HG03575 (cell line): ENCODE measurements around the gene GJB3.
"Not testable (repeated sequence)": the region's sequence is repeated elsewhere in the genome, so short reads cannot be mapped to it uniquely, and the experiment has no call there.

Source experiments
- ATAC-seq: cut with Tn5 transposase; IDR thresholded peaks from one replicate; pipeline ENCODE4 v1.9.1; 2021; ENCODE audit not compliant: unreplicated experiment, insufficient number of reproducible peaks, low FRiP score; ENCODE audit errors: extremely low read depth

Gene GJB3

DNA sequence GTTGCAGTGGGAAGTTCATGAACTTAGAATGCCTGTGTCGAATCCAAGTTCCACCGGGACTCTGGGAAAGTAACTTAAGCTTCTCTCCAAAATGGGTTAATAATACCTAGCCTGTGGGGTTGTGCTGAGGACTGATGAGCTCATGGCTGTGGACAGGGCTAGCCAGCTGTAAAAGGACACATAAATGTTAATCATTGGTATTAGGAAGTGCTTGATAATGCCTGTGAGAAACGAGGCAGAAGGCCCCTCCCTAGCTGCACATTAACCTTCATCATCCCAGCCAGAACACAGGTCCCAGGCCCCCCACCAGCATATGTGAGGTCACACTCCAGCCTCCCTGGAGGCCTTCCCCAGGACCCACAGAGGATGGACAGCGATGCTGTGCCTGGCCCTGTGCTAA, 22.3 kb upstream of the GJB3 start:
- ATAC-seq, result no peak

DNA sequence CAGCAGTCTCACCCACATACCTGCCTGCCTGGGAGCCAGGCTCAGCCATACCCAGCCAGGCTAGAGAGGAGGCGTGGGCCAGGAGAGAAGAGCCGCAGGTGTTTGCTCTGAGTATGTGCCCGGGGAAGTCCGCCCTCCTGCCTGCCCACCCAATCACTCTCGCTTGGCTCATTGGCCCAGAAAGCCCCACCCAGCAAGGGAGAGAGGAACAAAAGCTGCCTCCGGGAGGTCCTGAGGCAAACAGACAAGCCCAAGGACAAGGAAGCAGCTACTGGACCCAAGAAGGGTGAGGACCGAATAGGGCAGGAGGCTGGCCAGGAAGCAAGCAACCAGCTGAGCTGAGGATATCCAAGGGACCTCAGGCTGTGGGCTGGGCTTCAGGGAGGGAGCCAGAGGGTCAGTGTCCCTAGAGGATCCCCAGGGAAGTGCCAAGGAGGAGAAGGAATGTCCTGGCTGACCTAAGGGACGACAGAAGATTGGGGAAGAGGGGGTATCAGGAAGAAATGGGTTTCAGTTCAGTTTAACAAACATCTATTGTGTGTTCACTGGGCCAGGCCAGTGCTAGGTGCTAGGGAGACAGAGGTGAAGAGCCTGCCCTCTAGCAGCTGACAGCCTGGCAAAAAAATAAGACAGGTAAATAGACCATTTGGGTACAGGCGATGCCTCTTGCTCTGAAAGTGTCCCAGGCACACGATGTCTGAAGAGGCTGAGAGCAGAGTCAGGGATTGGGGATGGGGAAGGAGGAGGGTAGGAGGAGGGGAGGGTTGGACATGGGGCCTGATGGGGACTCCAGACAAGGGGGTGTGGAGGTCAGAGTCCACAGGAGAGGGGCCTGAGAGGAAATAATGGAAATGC, 21.3 kb upstream of the GJB3 start, which contains the start of gene GJB4:
TSS of gene GJB4 (plus strand) at position 238 of the 855 bp plus-strand sequence. CDS start 1,515 bp downstream, outside the sequence.
- no peak for ATAC-seq

DNA sequence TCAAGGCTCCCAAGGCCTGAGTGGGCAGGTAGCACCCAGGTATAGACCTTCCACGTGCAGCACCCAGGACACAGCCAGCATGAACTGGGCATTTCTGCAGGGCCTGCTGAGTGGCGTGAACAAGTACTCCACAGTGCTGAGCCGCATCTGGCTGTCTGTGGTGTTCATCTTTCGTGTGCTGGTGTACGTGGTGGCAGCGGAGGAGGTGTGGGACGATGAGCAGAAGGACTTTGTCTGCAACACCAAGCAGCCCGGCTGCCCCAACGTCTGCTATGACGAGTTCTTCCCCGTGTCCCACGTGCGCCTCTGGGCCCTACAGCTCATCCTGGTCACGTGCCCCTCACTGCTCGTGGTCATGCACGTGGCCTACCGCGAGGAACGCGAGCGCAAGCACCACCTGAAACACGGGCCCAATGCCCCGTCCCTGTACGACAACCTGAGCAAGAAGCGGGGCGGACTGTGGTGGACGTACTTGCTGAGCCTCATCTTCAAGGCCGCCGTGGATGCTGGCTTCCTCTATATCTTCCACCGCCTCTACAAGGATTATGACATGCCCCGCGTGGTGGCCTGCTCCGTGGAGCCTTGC, 19.7 kb upstream of the GJB3 start:
- no peak for ATAC-seq

DNA sequence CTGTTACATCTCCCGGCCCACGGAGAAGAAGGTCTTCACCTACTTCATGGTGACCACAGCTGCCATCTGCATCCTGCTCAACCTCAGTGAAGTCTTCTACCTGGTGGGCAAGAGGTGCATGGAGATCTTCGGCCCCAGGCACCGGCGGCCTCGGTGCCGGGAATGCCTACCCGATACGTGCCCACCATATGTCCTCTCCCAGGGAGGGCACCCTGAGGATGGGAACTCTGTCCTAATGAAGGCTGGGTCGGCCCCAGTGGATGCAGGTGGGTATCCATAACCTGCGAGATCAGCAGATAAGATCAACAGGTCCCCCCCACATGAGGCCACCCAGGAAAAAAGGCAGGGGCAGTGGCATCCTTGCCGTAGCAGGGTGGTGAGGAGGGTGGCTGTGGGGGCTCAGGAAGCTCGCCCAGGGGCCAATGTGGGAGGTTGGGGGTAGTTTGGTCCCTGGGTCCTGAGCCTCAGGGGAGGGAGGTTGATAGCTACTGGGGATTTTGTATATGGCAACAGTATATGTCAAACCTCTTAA, 19.2 kb upstream of the GJB3 start:
- no peak for ATAC-seq

DNA sequence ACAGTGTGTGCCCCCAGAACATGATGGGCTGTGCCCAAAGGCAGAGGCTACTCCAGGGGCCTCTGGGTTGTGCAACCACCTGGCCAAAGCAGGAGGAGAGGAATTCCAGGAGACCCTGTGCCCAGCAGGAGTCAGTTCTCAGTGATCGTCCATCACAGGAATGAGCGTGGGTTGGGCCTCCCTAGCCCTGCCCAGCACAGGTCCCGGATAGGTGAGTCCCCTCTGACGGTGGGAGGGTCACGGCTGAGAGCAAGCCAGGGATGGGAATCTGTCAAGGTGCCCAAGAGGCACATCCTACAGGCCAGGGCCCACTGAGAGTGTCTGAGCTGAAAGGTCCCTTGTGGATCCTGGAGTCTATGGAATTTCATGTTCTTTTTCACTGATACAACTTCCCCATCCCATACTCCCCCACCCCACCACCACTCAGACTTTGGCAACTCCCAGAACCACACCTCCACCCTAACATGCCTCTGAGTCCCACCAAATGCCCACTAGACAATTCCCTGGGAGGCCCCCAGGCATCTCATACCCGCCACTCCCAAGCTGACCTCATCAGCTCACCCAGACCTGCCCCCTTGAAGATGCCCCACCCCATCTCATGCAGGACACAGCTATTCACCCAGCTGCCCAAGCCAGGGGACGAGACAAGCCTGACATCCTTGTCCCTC, 18.4 kb upstream of the GJB3 start:
- no peak for ATAC-seq

DNA sequence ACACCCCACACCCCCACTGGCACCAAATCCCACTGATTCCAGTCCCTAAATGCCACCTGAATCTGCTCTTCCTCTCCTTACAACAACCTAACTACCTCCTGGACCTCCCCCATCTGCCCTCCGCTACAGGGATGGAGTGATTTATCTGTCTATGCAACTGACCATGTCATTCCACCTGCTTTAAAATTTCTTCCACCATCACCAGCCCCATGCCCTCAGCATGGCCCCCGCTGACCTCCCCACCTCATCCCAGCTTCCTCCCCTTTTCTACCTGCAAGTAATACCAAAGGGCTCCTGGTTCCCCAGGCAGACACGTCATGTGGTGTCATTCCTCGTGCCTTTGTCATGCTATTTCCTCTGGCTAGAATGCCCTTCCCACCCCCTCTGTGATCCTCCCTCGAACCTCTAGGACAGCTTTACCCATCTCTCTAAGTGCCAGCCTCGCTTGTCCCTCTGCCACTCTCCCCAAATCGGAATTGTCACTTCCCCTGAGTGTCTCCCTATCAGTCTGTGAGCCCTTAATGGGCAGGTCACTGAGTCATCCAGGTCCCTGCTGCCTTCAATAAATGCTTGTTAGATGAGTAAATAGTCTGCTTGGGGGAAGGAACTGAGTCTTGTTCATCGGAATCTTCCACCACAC, 17.8 kb upstream of the GJB3 start:
- ATAC-seq, result no peak

DNA sequence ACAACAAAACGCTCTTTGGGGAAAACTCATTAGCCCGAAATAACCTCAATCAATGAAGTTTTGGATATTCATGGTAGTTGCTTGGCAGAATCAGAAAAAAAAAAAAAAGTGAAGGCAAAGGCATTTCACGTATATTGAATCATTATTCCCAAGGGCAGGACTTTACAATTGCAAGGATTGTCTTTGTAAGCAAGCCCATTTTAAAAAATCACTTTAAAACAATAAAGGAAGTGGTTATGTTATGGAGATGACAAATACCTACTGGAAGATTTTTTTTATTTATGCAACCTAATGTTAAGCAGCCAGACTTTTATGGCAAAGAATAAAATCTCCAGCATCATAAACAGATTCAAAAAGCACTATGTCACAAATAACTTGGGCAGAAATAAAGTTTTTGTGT, 12.2 kb upstream of the GJB3 start:
- ATAC-seq, result no peak

DNA sequence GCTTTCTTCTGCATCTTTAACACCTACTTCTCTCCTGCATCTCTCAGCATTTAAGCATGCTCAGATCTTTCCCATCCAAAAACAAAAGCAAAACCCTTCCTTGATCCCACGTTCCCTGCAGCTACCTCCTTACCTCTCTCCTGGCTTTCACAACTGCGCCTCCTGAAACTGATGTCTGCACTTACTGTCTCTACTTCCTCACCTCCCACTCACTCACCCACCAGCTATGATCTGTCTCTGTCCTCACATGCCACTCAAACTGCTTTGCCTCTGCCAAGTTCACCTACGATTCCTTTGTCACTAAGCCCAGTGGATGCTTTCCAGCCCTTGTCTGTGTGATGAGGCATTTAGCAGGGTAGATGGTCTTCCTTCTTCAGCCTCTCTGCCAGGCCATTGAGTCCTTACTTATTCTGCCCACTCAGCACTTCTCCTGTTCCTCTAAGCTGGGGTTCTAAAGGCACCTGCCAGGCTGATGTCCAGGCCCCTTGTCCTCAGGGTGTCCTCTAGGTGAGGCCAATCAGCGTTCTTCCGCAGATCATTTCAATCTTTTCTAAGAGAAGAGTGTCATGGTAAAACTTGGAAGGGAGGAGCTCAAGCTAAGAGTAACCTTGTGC, 10.0 kb upstream of the GJB3 start:
- ATAC-seq, result no peak

DNA sequence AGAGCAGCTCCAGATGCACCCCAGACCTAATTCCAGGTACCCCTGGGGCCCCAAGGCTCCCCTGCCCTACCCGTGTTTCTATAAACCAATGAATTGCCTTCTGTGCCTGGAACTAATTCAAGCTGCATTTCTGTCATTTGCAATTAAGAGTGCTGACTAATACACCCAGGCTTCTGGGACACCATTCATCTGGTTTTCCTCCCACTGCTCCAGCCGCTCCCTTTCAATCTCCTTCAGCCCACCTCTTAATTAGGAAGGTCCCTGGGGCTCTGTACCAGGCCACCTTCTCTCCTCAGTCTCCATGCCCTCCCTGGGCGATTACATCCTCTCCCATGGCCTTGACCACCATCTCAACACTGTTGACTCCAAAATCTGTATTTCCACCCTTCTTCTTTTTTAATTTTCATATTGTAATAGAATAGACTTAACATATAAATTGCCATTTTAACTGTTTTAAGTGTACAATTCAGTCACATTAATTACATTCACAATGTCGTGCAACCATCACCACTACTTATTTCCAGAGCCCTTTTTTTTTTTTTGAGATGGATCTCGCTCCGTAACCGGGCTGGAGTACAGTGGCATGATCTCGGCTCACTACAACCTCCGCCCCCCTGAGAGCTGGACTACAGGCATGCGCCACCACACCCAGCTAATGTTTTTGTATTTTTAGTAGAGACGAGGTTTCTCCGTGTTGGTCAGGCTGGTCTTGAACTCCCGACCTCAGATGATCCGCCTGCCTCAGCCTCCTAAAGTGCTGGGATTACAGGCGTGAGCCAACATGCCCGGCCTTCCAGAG, 9.2 kb upstream of the GJB3 start:
- no peak for ATAC-seq

DNA sequence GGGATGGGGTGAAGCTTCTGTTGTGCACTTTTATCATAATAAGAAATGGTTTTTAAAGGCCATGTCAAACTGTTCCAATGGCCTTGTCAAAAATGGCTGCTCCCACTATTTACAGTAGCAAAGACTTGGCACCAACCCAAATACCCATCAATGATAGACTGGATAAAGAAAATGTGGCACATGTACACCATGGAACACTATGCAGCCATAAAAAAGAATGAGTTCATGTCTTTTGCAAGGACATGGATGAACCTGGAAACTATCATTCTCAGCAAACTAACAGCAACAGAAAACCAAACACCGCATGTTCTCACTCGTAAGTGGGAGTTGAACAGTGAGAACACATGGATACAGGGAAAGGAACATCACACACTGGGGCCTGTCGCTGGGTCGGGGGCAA, 7.9 kb upstream of the GJB3 start:
- ATAC-seq, result not testable (repeated sequence)

DNA sequence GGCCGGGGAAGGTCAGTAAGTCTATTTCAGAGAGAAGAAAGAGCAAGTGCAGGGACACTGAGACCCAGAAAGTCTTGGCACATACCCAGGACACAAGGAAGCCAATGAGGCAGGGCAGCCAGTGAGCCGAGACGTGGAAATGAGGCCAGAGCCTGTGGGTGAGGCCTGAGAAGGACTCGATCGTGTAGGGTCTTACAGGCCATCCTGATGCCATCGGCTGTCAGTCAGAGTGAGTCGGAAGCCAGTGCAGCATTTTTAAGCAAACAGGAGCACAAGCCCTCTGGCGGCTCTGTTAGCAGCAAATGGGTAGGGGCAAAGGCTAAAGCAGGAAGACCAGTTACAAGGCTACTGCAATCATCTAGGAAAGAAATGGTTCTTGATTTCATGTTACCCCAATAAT, 6.1 kb upstream of the GJB3 start:
- ATAC-seq, result no peak

DNA sequence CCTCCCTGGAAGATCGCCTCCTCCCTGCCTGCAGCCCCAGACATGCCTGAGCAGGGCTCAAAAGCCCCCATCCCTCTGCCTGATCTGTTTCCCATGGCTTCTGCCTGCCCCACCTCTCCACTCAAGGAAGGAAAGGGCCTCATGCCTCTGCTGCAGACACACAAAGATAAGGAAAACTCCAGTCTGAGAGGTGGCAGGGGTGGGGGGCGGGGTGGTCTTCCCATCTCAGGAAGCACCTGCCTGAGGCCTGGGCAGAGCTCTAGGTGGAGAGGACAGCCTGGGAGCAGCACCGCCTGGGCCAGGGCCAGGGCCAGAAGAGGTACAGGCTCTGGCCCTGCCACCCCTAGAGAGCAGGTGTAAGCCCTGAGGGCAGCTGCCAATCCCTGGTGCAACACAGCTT, 4.1 kb upstream of the GJB3 start:
- no peak for ATAC-seq

DNA sequence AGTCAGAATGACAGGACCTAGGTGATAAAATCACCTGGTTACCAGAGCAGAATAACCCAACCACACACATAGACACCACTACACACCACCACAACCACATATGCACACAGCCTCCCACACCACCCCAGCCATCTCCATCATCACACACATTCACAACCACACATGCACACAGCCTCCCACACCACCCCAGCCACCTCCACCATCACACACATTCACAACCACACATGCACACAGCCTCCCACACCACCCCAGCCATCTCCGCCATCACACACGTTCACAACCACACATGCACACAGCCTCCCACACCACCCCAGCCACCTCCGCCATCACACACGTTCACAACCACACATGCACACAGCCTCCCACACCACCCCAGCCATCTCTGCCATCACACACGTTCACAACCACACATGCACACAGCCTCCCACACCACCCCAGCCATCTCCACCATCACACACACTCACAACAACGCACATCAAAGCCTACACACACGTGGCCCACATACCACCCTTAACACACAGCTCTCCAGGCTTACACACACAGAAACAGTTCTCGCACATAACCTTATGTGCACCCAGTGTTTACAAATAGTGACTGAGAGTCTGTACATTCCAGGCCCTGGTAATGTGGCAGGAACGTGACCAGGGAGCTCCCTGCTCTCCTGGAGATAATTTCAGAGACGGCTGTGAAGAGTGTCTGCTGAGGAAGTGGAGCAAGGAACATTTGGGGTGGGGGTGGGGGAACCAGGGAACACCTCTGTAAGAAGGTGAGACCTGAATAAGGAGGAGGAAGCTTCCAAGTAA, 3.3 kb upstream of the GJB3 start:
- no peak for ATAC-seq

DNA sequence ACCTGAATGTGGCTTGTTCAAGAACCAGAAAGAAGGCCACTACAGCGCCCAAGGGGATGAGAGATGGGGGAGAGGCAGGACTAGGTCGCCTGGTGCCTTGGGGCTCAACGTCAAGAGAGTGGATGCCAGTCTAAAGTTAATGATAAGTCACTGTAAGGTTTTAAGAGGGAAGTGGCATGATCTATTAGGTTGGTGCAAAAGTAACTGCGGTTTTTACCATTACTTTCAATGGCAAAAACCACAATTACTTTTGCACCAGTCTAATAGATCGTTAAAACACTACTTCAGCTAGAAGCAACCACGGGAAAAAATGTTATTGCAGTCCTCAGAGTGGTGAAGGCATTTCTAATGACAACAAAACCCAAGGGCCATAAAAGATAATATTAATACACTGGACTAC, 2.6 kb upstream of the GJB3 start:
- no peak for ATAC-seq

DNA sequence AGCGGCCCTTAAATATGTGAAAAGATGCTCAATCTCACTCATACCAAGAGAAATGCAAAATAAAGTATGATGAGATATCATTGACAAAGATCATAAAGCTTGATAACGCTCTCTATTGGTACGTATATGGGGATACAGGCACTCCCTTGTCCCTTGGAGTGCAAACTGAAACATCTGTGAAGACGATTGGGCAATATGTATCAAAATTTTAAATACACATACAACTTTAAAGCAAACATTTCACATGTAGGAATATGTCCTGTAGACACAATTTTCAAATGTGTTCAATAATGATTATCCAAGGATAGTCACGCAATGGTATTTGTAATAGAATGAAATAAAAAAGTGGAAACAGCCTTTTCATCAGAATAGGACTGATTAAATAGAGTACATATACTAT, 2.0 kb upstream of the GJB3 start:
- ATAC-seq, result no peak

DNA sequence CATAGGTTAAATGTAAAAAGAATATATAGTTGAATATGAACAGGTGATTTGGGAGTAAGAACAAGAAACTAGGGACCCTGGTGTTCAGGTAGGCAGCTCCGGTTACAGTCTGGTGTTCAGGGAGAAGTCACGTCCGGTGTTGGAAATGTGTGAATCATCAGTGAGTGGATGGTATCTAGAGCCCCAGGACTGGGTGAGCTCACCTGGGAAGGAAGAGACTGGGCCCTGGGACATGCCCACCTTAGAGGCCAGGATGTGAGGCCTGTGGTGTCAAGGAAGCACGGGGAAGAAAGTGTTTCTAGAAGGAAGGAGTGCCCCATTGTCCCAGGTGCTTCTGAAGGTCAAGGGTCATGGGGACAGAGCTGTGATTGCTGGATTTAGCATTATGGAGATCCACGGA, 1.5 kb upstream of the GJB3 start:
- ATAC-seq, result no peak

DNA sequence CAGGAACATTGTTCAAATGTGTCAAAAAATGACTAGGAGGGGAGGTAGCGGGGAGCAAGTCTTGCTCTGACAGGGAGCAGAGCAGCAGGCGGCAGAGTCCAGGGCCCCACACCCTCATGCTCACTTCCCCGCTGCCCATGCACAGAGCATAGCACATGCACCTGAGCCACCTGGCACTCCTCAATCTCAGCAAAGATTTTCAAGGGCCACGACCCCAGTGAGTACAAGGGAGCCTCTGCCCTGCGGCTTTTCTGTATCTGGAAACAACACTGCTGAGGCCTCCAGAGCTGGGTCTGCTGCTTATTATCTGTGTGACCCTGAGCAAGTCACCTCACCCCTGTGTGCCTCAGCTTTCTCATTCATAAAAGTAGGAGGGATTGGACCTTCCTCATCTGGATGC, 1.1 kb upstream of the GJB3 start:
- no peak for ATAC-seq

DNA sequence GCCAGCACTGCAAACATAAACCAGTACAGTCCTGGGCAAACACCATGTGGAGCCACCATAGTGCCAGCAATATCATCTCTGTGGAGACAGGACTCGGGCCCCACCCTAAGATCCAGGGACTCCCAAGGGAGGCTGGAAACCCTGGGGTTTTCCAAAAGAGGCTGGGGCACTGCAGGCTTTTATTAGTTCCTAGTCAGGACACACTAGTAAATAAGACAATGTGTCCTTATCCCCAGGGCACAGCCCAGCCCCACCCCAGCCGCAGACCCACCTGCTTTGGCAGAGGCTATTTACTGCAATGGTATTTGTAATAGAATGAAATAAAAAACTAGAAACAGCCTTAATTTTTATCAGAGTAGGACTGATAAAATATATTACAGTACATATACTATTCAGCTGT, 486 bp upstream of the GJB3 start:
- no peak for ATAC-seq
